ENCODE data around the gene RGL1. TPM values are rescaled to one million over a fixed set of nuclear protein-coding genes. Genes with fewer than 3 reads are reported as not detected.

The RGL1 gene
- total and polyA plus RNA-seq, 2 donors (not counting 3 experiments of a cell fraction or from before 2014, with no cell fraction given): 19.8 to 35.3 TPM

DNA sequence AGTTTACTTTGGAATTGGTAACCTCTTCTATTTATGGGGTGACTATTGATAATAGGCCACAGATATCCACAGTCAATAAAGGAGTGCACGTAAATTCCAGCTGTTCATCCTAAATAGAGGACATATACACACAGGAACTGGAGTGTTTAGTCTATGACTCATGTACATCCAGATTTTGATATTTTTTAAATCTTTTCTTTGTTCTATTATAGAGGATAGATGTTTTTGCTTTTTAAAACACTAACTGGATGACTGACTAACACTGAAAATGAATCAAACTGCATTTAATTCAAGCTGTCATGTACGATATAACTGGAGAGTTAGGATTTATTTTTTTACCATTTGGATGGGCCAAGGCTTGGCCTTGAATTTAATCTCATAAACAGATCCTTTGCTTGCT, 45.9 kb downstream of the RGL1 start:
- Histone ChIP-seq H3K79me2 (ENCODE audit: control insufficient read depth, insufficient read depth, low read length) (no peaks in the 10 kb centered on the region), H4K20me1 (replicated peaks; ENCODE audit: control insufficient read depth, extremely low read depth, insufficient read depth, low read length) (no peaks in the 10 kb centered on the region), H3K4me1 (ENCODE audit: control insufficient read depth, extremely low read depth, insufficient read depth, low read length) (peaks cover 38% of the 10 kb centered on the region), H3K9me3 (replicated peaks; ENCODE audit: control insufficient read depth, insufficient read depth, low read length) (no peaks in the 10 kb centered on the region), H3K9ac (replicated peaks; ENCODE audit: extremely low read depth, insufficient read depth, low read length) (peak overlapping the region; percentile 33), H3K4me2 (ENCODE audit: insufficient read depth, low read length) (peak overlapping the region; percentile 85), H3K36me3 (ENCODE audit: control insufficient read depth in 2 of 2, extremely low read depth in 1 of 2, insufficient read depth in 2 of 2, low read length in 2 of 2) (peaks cover 2 to 3% of the 10 kb centered on the region in 2 experiments), H3K27ac (ENCODE audit: insufficient read depth, low read depth, low read length) (peak overlapping the region; percentile 60), H3K9me1 (replicated peaks; ENCODE audit: control insufficient read depth, extremely low read depth, insufficient read depth, low read length) (no peaks in the 10 kb centered on the region), H3K4me3 (replicated peaks in 1 of 3; ENCODE audit: insufficient read depth in 1 of 3, low read depth in 1 of 3, low read length in 3 of 3) (no peak overlapping the region), H2AFZ (ENCODE audit: low read depth, low read length) (peak overlapping the region; percentile 22), H3K27me3 (ENCODE audit: control insufficient read depth in 2 of 2, insufficient read depth in 2 of 2, low read length in 2 of 2) (no peaks in the 10 kb centered on the region)
- BruUV-seq (replicated peaks): no TSS peak
- DNase-seq (ENCODE audit: low read depth, low spot score) (peak; percentile 63), FAIRE-seq (peak; percentile 65)
- dilution Hi-C loops (cut with MboI; ENCODE audit: extremely low pct_ligation_motif_present, low sequenced_read_pairs): no loop called here
- intact Hi-C loops (cut with micrococcal nuclease): loop anchor here (2.0 kb wide), 1 partner anchor 22 kb away; no protein-coding TSS in a partner anchor
- TF ChIP-seq, protein P1, sequence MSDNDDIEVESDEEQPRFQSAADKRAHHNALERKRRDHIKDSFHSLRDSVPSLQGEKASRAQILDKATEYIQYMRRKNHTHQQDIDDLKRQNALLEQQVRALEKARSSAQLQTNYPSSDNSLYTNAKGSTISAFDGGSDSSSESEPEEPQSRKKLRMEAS (IDR thresholded peaks at IDR 0.05; ENCODE audit: insufficient read depth, insufficient read length): no peak
- peak; percentile 77 for TF ChIP-seq FOS (IDR thresholded peaks at IDR 0.05; ENCODE audit: borderline replicate concordance, insufficient read depth, low read length)
- TF ChIP-seq JUN (IDR thresholded peaks at IDR 0.05; ENCODE audit: borderline replicate concordance, insufficient read depth, insufficient read length, low read depth): peak; percentile 69
- ChIA-PET CTCF (interaction anchor here (0.8 to 1.7 kb wide), 3 partner anchors 35 to 65 kb away, joined by 3 to 4 read pairs (median 4); no protein-coding TSS in a partner anchor), POLR2A (no interaction called here)

DNA sequence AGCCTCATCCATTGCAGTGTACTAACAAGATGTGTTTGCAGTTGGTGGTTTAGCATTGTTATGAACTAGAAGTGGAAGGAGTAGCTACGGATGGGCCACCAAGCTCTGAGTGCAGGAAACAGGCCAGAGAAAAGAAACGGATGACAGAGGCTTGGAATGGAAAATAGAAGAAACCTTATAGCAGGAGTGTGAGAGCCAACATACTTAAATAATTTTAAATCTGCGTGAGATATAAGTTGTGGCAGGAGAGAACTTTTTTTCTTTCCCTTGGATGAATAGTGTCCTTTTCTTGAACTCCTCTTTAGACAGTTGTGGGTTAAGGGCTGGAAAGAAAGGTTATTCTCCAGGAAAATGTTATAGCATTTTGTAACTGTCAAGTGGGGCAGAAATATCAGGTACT, 54.2 kb downstream of the RGL1 start:
- ChIA-PET CTCF (interaction anchor here (1.1 to 1.7 kb wide), 2 partner anchors 9 to 12 kb away, joined by 4 to 7 read pairs; no protein-coding TSS in a partner anchor), POLR2A (no interaction called here)
- DNase-seq (ENCODE audit: low read depth, low spot score) (no peak), FAIRE-seq (no peak)
- intact Hi-C loops (cut with micrococcal nuclease) (no loop called here), dilution Hi-C loops (cut with MboI; ENCODE audit: extremely low pct_ligation_motif_present, low sequenced_read_pairs) (no loop called here)
- Histone ChIP-seq H3K4me2 (ENCODE audit: insufficient read depth, low read length) (no peak overlapping the region), H3K27me3 (ENCODE audit: control insufficient read depth in 2 of 2, insufficient read depth in 2 of 2, low read length in 2 of 2) (no peaks in the 10 kb centered on the region), H3K27ac (ENCODE audit: insufficient read depth, low read depth, low read length) (no peak overlapping the region), H4K20me1 (replicated peaks; ENCODE audit: control insufficient read depth, extremely low read depth, insufficient read depth, low read length) (no peaks in the 10 kb centered on the region), H3K9me1 (replicated peaks; ENCODE audit: control insufficient read depth, extremely low read depth, insufficient read depth, low read length) (no peaks in the 10 kb centered on the region), H3K9me3 (replicated peaks; ENCODE audit: control insufficient read depth, insufficient read depth, low read length) (no peaks in the 10 kb centered on the region), H3K9ac (replicated peaks; ENCODE audit: extremely low read depth, insufficient read depth, low read length) (no peak overlapping the region), H3K4me3 (replicated peaks in 1 of 3; ENCODE audit: insufficient read depth in 1 of 3, low read depth in 1 of 3, low read length in 3 of 3) (no peak overlapping the region), H3K79me2 (ENCODE audit: control insufficient read depth, insufficient read depth, low read length) (no peaks in the 10 kb centered on the region), H2AFZ (ENCODE audit: low read depth, low read length) (no peak overlapping the region), H3K36me3 (ENCODE audit: control insufficient read depth in 2 of 2, extremely low read depth in 1 of 2, insufficient read depth in 2 of 2, low read length in 2 of 2) (peaks cover 0 to 3% of the 10 kb centered on the region in 2 experiments), H3K4me1 (ENCODE audit: control insufficient read depth, extremely low read depth, insufficient read depth, low read length) (no peaks in the 10 kb centered on the region)
- BruUV-seq (replicated peaks): no TSS peak
- TF ChIP-seq, protein P2, sequence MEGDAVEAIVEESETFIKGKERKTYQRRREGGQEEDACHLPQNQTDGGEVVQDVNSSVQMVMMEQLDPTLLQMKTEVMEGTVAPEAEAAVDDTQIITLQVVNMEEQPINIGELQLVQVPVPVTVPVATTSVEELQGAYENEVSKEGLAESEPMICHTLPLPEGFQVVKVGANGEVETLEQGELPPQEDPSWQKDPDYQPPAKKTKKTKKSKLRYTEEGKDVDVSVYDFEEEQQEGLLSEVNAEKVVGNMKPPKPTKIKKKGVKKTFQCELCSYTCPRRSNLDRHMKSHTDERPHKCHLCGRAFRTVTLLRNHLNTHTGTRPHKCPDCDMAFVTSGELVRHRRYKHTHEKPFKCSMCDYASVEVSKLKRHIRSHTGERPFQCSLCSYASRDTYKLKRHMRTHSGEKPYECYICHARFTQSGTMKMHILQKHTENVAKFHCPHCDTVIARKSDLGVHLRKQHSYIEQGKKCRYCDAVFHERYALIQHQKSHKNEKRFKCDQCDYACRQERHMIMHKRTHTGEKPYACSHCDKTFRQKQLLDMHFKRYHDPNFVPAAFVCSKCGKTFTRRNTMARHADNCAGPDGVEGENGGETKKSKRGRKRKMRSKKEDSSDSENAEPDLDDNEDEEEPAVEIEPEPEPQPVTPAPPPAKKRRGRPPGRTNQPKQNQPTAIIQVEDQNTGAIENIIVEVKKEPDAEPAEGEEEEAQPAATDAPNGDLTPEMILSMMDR (IDR thresholded peaks at IDR 0.05; ENCODE audit: extremely low read depth in 1 of 2, insufficient read depth in 1 of 2, low read depth in 1 of 2, low read length in 2 of 2): no peak
- TF ChIP-seq FOS (IDR thresholded peaks at IDR 0.05; ENCODE audit: borderline replicate concordance, insufficient read depth, low read length) (no peak), JUN (IDR thresholded peaks at IDR 0.05; ENCODE audit: borderline replicate concordance, insufficient read depth, insufficient read length, low read depth) (no peak), MYC (IDR thresholded peaks at IDR 0.05; ENCODE audit: low read depth, low read length) (no peak), POLR2AphosphoS5 (IDR thresholded peaks at IDR 0.05; ENCODE audit: insufficient read depth, low read depth, low read length) (no peak), GATA2 (IDR thresholded peaks at IDR 0.05; ENCODE audit: insufficient read depth, insufficient read length, low read depth, low read length) (no peak), EZH2 (IDR thresholded peaks at IDR 0.05; ENCODE audit: borderline replicate concordance, low read depth, low read length, severe bottlenecking) (no peak), POLR2A (IDR thresholded peaks at IDR 0.05; ENCODE audit: low read depth, low read length) (no peak)
- TF ChIP-seq, protein P1 (IDR thresholded peaks at IDR 0.05; ENCODE audit: insufficient read depth, insufficient read length): no peak

Measured in endothelial cell of umbilical vein (primary cell).